HG03064 (cell line): ENCODE measurements around the gene CDK17.
"Not testable (repeated sequence)": the region's sequence is repeated elsewhere in the genome, so short reads cannot be mapped to it uniquely, and the experiment has no call there.

ENCODE experiments used
- ATAC-seq: cut with Tn5 transposase; IDR thresholded peaks from one replicate; pipeline ENCODE4 v1.9.1; 2021; ENCODE audit warnings: low read depth; ENCODE audit not compliant: unreplicated experiment

The CDK17 gene

GRCh38 chr12:96399919-96400630 lies at the start of gene CDK17:
Gene CDK17, minus strand, starts transcription at chr12:96400439. Its CDS starts 65,603 bp downstream, at chr12:96334836.
- ATAC-seq = peak; percentile 40

DNA sequence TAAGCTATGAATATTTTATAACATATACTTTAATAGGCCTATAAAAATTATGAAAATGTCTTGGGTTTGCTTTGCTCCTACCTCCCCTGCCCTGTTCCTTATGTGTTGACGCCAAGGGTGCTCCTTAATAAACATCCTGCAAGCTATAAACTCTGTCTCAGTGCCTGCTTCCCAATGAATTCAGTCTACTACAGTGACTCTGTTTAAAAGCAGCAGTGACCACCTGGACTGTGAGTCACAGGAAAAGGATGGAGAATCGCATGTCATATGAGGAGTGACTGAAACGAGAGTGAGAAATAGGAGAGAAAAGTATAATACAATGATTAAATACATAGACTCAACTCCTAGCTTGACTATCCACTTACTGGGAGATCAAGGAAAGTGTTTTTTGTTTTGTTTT lies 48.1 kb upstream of the CDK17 start:
- no peak for ATAC-seq

DNA sequence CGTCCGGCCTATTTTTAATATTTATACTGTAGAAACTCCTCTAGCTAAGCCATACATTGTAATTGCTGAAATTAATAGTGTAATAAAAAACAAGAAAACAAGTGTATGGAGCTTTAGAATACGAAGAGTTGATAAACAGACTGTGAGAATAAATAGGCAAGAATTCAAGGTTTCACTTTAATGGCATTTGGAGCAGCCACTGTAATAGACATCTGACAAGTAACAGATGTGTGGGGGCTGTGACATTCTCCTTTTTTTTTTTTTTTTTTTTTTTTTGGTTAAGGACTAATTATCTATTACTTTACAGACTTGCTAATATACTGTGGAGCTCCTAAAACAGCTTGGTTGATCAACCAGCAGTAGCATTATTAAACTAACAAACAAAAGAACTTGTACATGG lies 47.0 kb upstream of the CDK17 start:
- no peak for ATAC-seq

DNA sequence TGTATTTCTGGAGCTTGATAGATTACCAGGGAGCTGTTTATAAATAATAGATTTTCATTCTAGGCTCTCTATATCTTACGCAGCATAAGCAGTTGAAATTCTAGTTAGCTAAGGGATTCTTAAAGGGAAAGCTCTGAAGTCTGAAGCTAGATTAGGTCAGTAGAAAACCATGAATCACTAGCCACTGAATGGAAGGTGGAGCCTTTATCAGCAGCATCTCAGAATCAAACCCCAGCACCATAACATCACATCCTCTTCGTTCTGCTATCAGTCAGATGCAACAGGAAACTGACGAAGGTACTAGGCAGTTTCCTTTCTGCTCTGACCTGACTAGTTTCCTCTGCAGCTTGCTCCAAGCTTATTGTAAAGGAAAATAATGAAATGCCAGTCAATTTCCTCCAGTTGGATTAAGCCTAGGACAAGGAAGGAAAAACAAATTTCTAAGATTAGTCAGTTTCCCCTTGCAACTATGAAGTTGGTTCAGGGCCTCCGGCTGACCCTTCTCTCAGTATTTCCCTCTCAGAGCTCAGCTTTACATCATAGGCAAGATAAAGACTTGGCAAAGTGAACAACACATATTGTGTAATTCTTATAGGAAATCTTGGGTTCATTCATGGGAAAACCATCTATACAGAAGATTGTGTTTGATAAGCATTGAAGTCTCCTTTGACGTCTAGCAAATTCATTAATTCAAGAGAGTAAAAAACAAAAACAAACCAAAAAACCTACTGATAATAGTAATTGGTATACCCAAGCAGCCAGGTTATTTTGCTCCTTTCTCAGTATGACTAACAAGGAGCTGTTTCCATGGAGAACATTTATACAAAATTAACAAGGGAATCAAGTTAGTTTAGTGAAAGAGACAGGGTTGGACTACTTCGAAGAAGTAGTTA lies 45.7 kb upstream of the CDK17 start:
- ATAC-seq = peak; percentile 94

DNA sequence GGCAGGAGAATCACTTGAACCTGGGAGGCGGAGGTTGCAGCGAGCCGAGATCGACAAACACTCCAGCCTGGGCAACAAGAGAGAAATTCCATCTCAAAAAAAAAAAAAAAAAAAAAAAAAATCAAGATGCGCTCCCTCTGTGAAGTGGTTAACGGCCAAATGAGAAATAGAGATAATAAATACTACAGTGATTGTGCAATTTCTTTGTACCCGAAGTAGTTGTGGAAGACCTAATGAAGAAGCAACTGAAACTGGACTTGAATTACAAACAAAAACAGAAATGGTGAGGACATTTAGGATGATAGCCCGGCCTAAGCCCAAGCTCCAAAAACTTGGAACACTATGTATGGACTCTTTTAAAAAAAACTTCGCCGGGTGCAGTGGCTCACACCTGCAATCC lies 44.2 kb upstream of the CDK17 start:
- ATAC-seq = no peak

- ATAC-seq = no peak
Measured at GRCh38 chr12:96442906-96443305, 42.7 kb upstream of the CDK17 start.

DNA sequence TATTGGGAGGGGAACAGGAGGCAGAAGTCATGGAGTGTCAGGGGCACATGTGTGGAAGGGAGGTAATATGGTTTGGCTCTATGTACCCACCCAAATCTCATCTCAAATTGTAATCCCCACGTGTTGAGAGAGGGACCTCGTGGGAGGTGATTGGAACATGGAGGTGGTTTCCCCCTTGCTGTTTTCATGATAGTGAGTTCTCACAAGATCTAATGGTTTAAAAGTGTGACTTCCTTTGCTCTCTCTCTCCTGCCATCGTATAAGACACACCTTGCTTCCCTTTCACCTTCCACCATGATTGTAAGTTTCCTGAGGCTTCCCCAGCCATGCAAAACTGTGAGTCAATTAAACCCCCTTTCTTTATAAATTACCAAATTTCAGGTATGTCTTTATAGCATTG lies 41.6 kb upstream of the CDK17 start:
- no peak for ATAC-seq

GRCh38 chr12:96438330-96438729 lies 38.1 kb upstream of the CDK17 start:
- no peak for ATAC-seq

- ATAC-seq = no peak
Measured at GRCh38 chr12:96437171-96437445, 36.9 kb upstream of the CDK17 start.

DNA sequence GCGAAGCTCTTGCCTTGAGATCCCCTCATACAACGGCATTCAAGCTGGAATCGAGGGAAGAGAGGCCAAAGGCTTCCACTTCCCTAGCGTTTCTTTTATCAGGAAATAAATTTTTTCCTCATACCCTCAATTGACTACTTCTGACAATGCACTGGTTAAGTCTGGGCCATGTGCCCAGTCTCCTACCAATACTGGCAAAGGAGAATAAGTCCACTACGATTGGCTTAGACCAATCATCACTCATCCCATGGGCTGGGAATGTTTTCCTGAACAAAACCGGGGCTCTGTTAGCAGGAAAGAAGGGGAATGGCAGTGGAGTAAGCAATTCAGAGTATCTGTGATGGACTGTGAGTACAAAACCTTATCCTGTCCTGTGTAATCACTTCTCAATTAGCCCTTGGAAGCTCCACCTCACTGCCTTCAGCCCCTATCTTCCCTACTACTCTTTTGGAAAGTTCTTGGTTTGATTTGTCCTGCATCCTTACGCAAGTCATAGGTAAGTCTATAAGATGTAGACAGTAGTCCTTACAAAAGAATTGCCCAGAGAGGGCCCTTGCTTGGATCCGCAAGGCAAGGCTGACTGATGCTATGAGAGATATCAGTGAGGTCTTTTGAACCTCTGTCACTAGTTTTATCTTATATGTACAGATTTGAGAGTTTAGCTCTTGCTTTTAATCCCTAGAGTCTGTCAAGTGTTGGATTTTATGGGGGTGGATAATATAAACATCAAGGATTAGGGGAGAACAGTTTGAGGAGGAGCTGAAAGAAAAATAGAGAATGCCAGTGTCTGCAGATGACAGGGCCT lies 36.3 kb upstream of the CDK17 start:
- no peak for ATAC-seq

- peak; percentile 68 for ATAC-seq
Measured at GRCh38 chr12:96434107-96434506, 33.9 kb upstream of the CDK17 start.

DNA sequence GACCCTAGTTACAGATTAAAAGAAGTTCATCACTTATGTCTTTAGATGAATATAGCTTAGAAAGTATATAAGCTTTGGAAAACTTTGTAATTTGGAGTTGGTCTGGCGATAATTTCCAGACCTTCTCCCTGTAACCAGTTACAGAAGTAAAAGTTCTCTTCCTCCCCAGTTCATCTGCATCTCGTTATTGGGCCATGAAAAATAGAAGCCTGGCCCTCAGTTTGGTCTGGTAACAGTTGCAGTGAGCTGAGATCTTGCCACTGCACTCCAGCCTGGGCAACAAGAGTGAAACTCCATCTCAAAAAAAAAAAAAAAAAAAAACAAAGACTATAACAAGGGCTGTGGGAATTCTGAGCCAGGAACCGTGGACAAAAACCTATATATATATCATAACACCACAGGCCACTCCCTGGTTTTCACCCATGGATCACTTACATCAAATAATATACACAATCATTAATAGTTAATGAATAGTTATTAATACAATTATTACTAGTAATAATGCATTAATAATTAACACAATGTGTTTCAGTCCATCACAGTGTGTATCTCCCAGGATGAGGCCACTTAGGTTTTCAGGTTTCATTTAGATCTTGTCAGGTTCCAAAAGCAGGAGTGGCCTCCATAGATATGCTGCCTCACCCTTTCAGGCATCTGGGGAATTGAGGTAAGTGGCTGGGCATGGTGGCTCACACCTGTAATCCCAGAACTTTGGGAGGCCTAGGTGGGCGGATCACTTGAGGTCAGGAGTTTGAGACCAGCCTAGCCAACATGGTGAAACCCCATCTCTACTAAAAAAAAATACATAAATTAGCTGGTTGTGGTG lies 32.5 kb upstream of the CDK17 start:
- ATAC-seq = not testable (repeated sequence)

DNA sequence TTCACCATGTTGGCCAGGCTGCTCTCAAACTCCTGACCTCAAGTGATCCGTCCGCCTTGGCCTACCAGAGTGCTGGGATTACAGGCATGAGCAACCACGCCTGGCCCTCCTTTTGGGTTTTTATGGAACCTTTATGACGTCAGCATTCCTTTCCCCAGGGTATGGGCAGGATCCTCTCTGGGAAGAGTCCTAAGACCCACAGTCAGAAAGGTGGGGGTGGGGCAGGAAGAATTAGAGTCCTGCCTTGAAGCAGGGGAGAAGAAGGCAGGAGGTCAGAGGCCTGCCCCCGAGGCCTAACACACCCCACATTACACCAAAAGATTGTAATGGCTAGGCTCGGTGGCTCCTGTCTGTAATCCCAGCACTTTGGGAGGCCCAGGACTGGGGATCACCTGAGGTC lies 30.8 kb upstream of the CDK17 start:
- no peak for ATAC-seq

GRCh38 chr12:96427269-96427729 lies 27.1 kb upstream of the CDK17 start:
- no peak for ATAC-seq

DNA sequence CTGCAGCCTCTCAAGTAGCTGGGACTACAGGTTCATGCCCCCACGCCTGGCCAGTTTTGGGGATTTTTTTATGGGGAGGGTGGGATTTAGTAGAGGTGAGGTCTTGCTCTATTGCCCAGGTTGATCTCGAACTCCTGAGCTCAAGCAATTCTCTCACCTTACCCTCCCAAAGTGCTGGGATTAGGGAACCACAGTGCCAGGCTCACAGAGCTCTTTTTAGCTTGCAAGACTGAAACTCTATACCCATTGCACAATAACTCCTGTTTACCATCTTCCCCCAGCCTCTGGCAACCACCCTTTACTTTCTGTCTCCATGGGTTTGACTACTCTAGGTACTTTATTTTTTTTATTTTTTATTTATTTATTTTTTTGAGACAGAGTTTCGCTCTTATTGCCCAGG lies 25.7 kb upstream of the CDK17 start:
- no peak for ATAC-seq

GRCh38 chr12:96425321-96425720 lies 25.1 kb upstream of the CDK17 start:
- no peak for ATAC-seq

- no peak for ATAC-seq
Measured at GRCh38 chr12:96424601-96425000, 24.4 kb upstream of the CDK17 start.

DNA sequence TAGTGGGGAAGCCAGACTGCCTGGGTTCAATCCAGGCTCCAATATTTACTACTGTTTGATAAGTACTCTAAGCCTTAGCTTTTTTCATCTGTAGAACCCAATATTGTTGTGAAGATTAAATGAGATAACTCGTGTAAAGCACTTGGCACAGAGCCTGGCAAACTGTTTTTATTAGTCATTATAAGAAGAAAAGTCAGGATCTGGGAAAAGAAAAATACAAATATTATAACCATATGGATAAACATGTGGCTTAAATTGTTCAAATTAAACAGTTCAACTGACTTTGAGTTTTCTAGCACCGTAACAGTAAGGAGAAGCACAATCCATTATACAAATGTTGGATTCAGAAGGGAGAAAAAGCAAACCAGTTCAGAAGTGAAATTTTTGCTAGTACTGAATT lies 22.0 kb upstream of the CDK17 start:
- no peak for ATAC-seq

DNA sequence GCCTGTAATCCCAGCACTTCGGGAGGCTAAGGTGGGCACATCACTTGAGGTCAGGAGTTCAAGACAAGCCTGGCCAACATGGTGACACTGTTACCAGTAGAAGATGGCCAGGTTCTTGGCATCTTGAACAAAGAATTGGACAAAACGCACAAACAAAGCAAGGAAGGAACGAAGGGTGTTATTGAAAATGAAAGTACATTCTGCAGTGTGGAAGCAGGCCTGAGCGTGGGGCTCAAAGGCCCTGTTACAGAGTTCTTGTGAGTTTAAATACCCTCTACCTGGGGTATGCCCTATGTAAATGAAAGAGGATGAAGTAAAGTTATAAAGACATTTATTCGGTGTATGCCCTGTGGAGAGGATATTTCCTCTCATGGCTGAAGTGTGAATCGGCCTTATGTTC lies 20.8 kb upstream of the CDK17 start:
- ATAC-seq = no peak

- ATAC-seq = no peak
Measured at GRCh38 chr12:96420277-96420835, 20.1 kb upstream of the CDK17 start.
